ENCODE measurements around the gene RPP40.
"Not testable (repeated sequence)": the region's sequence is repeated elsewhere in the genome, so short reads cannot be mapped to it uniquely, and the experiment has no call there.

The RPP40 gene

GRCh38 chr6:5003604-5004372 lies at the start of gene RPP40:
Gene RPP40, minus strand, starts transcription at chr6:5004037. Its CDS starts 35 bp downstream, at chr6:5004002.
- Mint-ChIP-seq H3K4me3 (peak within 1 kb of the TSS; percentile 94), H3K4me1 (peaks cover 16% of the 10 kb centered on the region), H3K27ac (peak within 1 kb of the TSS; percentile 99), H3K36me3 (peaks cover 9% of the 10 kb centered on the region), H3K9me3 (no peaks in the 10 kb centered on the region), H3K27me3 (no peaks in the 10 kb centered on the region)

GRCh38 chr6:5053038-5053437 lies 49.2 kb upstream of the RPP40 start:
- H3K4me1 Mint-ChIP-seq: no peaks in the 10 kb centered on the region
- peaks cover 16% of the 10 kb centered on the region for H3K9me3 Mint-ChIP-seq
- H3K27me3 Mint-ChIP-seq: peaks cover 2% of the 10 kb centered on the region
- peaks cover 15% of the 10 kb centered on the region for H3K36me3 Mint-ChIP-seq
- no peak overlapping the region for H3K4me3 Mint-ChIP-seq
- H3K27ac Mint-ChIP-seq: no peak overlapping the region

- Mint-ChIP-seq H3K4me3 (no peak overlapping the region), H3K27me3 (peaks cover 2% of the 10 kb centered on the region), H3K36me3 (peaks cover 18% of the 10 kb centered on the region), H3K9me3 (peaks cover 16% of the 10 kb centered on the region), H3K4me1 (no peaks in the 10 kb centered on the region), H3K27ac (no peak overlapping the region)
Measured at GRCh38 chr6:5051394-5051793, 47.6 kb upstream of the RPP40 start.

GRCh38 chr6:5050009-5050408 lies 46.2 kb upstream of the RPP40 start:
- Mint-ChIP-seq H3K9me3 (peaks cover 16% of the 10 kb centered on the region), H3K4me3 (no peak overlapping the region), H3K27me3 (peaks cover 2% of the 10 kb centered on the region), H3K4me1 (no peaks in the 10 kb centered on the region), H3K27ac (no peak overlapping the region), H3K36me3 (peaks cover 21% of the 10 kb centered on the region)

- Mint-ChIP-seq H3K9me3 (peaks cover 16% of the 10 kb centered on the region), H3K36me3 (peaks cover 27% of the 10 kb centered on the region), H3K27me3 (no peaks in the 10 kb centered on the region), H3K4me1 (no peaks in the 10 kb centered on the region), H3K27ac (no peak overlapping the region), H3K4me3 (no peak overlapping the region)
Measured at GRCh38 chr6:5046430-5046829, 42.6 kb upstream of the RPP40 start.

- no peak overlapping the region for H3K27ac Mint-ChIP-seq
- no peaks in the 10 kb centered on the region for H3K4me1 Mint-ChIP-seq
Measured at GRCh38 chr6:5045416-5045815, 41.6 kb upstream of the RPP40 start.

GRCh38 chr6:5044866-5045265 lies 41.0 kb upstream of the RPP40 start:
- H3K27ac Mint-ChIP-seq: no peak overlapping the region
- H3K4me3 Mint-ChIP-seq: no peak overlapping the region
- no peaks in the 10 kb centered on the region for H3K4me1 Mint-ChIP-seq
- H3K9me3 Mint-ChIP-seq: peaks cover 6% of the 10 kb centered on the region
- H3K27me3 Mint-ChIP-seq: no peaks in the 10 kb centered on the region
- H3K36me3 Mint-ChIP-seq: peaks cover 21% of the 10 kb centered on the region

More at GRCh38 chr6:5045416-5045815, 41.6 kb upstream of the RPP40 start:
- Mint-ChIP-seq H3K27me3 (no peaks in the 10 kb centered on the region), H3K36me3 (peaks cover 21% of the 10 kb centered on the region), H3K9me3 (peaks cover 6% of the 10 kb centered on the region), H3K4me3 (no peak overlapping the region)

- Mint-ChIP-seq H3K4me3 (no peak overlapping the region), H3K27ac (no peak overlapping the region), H3K9me3 (no peaks in the 10 kb centered on the region), H3K27me3 (no peaks in the 10 kb centered on the region), H3K4me1 (no peaks in the 10 kb centered on the region), H3K36me3 (peaks cover 18% of the 10 kb centered on the region)
Measured at GRCh38 chr6:5042436-5042835, 38.6 kb upstream of the RPP40 start.

- Mint-ChIP-seq H3K4me3 (no peak overlapping the region), H3K9me3 (no peaks in the 10 kb centered on the region), H3K27me3 (no peaks in the 10 kb centered on the region), H3K36me3 (peaks cover 15% of the 10 kb centered on the region), H3K4me1 (no peaks in the 10 kb centered on the region), H3K27ac (no peak overlapping the region)
Measured at GRCh38 chr6:5041955-5042354, 38.1 kb upstream of the RPP40 start.

- H3K27me3 Mint-ChIP-seq: no peaks in the 10 kb centered on the region
- no peaks in the 10 kb centered on the region for H3K36me3 Mint-ChIP-seq
- no peak overlapping the region for H3K4me3 Mint-ChIP-seq
- no peak overlapping the region for H3K27ac Mint-ChIP-seq
- H3K9me3 Mint-ChIP-seq: no peaks in the 10 kb centered on the region
- H3K4me1 Mint-ChIP-seq: peaks cover 4% of the 10 kb centered on the region
Measured at GRCh38 chr6:5036269-5036668, 32.4 kb upstream of the RPP40 start.

GRCh38 chr6:5034736-5035135 lies 30.9 kb upstream of the RPP40 start:
- Mint-ChIP-seq H3K4me3 (no peak overlapping the region), H3K4me1 (peaks cover 11% of the 10 kb centered on the region), H3K9me3 (no peaks in the 10 kb centered on the region), H3K27ac (no peak overlapping the region), H3K27me3 (no peaks in the 10 kb centered on the region), H3K36me3 (no peaks in the 10 kb centered on the region)

GRCh38 chr6:5034328-5034727 lies 30.5 kb upstream of the RPP40 start:
- H3K27ac Mint-ChIP-seq: no peak overlapping the region
- H3K9me3 Mint-ChIP-seq: no peaks in the 10 kb centered on the region
- no peaks in the 10 kb centered on the region for H3K27me3 Mint-ChIP-seq
- no peak overlapping the region for H3K4me3 Mint-ChIP-seq
- peaks cover 11% of the 10 kb centered on the region for H3K4me1 Mint-ChIP-seq
- H3K36me3 Mint-ChIP-seq: no peaks in the 10 kb centered on the region

- not testable (repeated sequence) for H3K9me3 Mint-ChIP-seq, H3K36me3 Mint-ChIP-seq, H3K27me3 Mint-ChIP-seq, H3K4me3 Mint-ChIP-seq
- peak overlapping the region; percentile 46 for H3K27ac Mint-ChIP-seq
- peaks cover 11% of the 10 kb centered on the region for H3K4me1 Mint-ChIP-seq
Measured at GRCh38 chr6:5033214-5033904, 29.5 kb upstream of the RPP40 start.

- H3K27me3 Mint-ChIP-seq, H3K4me3 Mint-ChIP-seq, H3K36me3 Mint-ChIP-seq, H3K9me3 Mint-ChIP-seq, H3K27ac Mint-ChIP-seq: not testable (repeated sequence)
- H3K4me1 Mint-ChIP-seq: peaks cover 11% of the 10 kb centered on the region
Measured at GRCh38 chr6:5032706-5033105, 28.9 kb upstream of the RPP40 start.

- Mint-ChIP-seq H3K27me3 (no peaks in the 10 kb centered on the region), H3K4me1 (peaks cover 16% of the 10 kb centered on the region), H3K36me3 (peaks cover 3% of the 10 kb centered on the region), H3K4me3 (peak overlapping the region; percentile 24), H3K9me3 (no peaks in the 10 kb centered on the region), H3K27ac (no peak overlapping the region)
Measured at GRCh38 chr6:5031150-5031549, 27.3 kb upstream of the RPP40 start.

GRCh38 chr6:5030596-5031136 lies 26.8 kb upstream of the RPP40 start:
- no peak overlapping the region for H3K27ac Mint-ChIP-seq
- H3K9me3 Mint-ChIP-seq: no peaks in the 10 kb centered on the region
- peak overlapping the region; percentile 24 for H3K4me3 Mint-ChIP-seq
- H3K36me3 Mint-ChIP-seq: peaks cover 3% of the 10 kb centered on the region
- peaks cover 18% of the 10 kb centered on the region for H3K4me1 Mint-ChIP-seq
- no peaks in the 10 kb centered on the region for H3K27me3 Mint-ChIP-seq
